Esophagus squamous epithelium (tissue), 5 donors: ENCODE measurements around the gene SCARB1. TPM values are rescaled to one million over a fixed set of nuclear protein-coding genes. Genes with fewer than 3 reads are reported as not detected.
"Not testable (repeated sequence)": the region's sequence is repeated elsewhere in the genome, so short reads cannot be mapped to it uniquely, and the experiment has no call there.

Experiments used
- DNase-seq: peaks from one replicate; lab custom pipeline; 2025; lab: John Stamatoyannopoulos, UW
- H3K27ac ChIP-seq, 4 donors: fragments of 200-600 bp; sonication (generic); one replicate each; pipeline ENCODE4 v1.5.1; 2016 to 2019; ENCODE audit warnings: mild to moderate bottlenecking in 1 of 4
- H3K27me3 ChIP-seq, 4 donors: fragments of 200-600 bp; sonication (generic); 1 replicate in 3 of 4; 2 replicates in 1 of 4; pipeline versions ENCODE4 v1.5.1 to v1.6.0; 2017 to 2021; ENCODE audit warnings: antibody characterized with exemption in 1 of 4
- H3K36me3 ChIP-seq, 3 donors: fragments of 200-600 bp; sonication (generic); one replicate each; pipeline ENCODE4 v1.5.1; 2016 to 2019
- H3K4me1 ChIP-seq, 3 donors: fragments of 200-600 bp; sonication (generic); one replicate each; pipeline ENCODE4 v1.5.1; 2017 to 2019
- H3K4me3 ChIP-seq, 4 donors: fragments of 200-600 bp; sonication (generic); 1 replicate in 3 of 4; 2 replicates in 1 of 4; pipeline ENCODE4 v1.5.1; 2016 to 2019; ENCODE audit warnings: mild to moderate bottlenecking in 2 of 4, moderate library complexity in 1 of 4
- H3K9me3 ChIP-seq, 3 donors: fragments of 200-600 bp; sonication (generic); one replicate each; pipeline ENCODE4 v1.5.1; 2016 to 2019
- POLR2A ChIP-seq, 4 donors: fragments of 450-650 bp; IDR thresholded peaks; one replicate each; pipeline ENCODE4 v1.6.1; 2017; ENCODE audit warnings: antibody characterized with exemption in 4 of 4, mild to moderate bottlenecking in 4 of 4, moderate library complexity in 3 of 4
- WGBS, 2 donors: methylation state at CpG; one replicate each; pipeline ENCODE4 v1.1.5; 2018; 5-methylcytosine and 5-hydroxymethylcytosine counted together
- intact Hi-C: fragments of 100-400 bp; cut with DNase I; formaldehyde crosslinking; loops from one replicate; pipeline ENCODE4 v1.15.0; 2022
- total RNA-seq, 4 donors: library from RNA; depleted of rRNA; stranded (reverse); fragments of >200 nt; gene quantifications; one replicate each; pipeline ENCODE4 v1.1.0, GENCODE V29; 2016
- TF ChIP-seq, protein P1 (sequence below), 6 experiments: fragments of 450-650 bp in 4 of 6; fragments of 200-600 bp in 2 of 6; sonication (generic) in 2 of 6; IDR thresholded peaks; one replicate each; pipeline ENCODE4 v1.5.1; 2016 to 2019; ENCODE audit warnings: antibody characterized with exemption in 6 of 6, mild to moderate bottlenecking in 4 of 6, moderate library complexity in 4 of 6
- donor health status: DM: yes; HTN: yes; CAD: no.

SCARB1 gene
- total RNA-seq, 4 donors from 2014 or later = 7.1 to 9.5 (median 8.8) TPM

GRCh38 chr12:124893792-124894516 lies 30.3 kb upstream of the SCARB1 start:
- TF ChIP-seq, protein P1, sequence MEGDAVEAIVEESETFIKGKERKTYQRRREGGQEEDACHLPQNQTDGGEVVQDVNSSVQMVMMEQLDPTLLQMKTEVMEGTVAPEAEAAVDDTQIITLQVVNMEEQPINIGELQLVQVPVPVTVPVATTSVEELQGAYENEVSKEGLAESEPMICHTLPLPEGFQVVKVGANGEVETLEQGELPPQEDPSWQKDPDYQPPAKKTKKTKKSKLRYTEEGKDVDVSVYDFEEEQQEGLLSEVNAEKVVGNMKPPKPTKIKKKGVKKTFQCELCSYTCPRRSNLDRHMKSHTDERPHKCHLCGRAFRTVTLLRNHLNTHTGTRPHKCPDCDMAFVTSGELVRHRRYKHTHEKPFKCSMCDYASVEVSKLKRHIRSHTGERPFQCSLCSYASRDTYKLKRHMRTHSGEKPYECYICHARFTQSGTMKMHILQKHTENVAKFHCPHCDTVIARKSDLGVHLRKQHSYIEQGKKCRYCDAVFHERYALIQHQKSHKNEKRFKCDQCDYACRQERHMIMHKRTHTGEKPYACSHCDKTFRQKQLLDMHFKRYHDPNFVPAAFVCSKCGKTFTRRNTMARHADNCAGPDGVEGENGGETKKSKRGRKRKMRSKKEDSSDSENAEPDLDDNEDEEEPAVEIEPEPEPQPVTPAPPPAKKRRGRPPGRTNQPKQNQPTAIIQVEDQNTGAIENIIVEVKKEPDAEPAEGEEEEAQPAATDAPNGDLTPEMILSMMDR (IDR thresholded peaks at IDR 0.05) = no peak
- no peak for TF ChIP-seq POLR2A (IDR thresholded peaks at IDR 0.05)
- Histone ChIP-seq H3K4me1 (peaks cover 0 to 9% (median 7%) of the 10 kb centered on the region in 3 donors), H3K27ac (no peak overlapping the region), H3K9me3 (no peaks in the 10 kb centered on the region), H3K4me3 (no peak overlapping the region), H3K27me3 (no peaks in the 10 kb centered on the region), H3K36me3 (no peaks in the 10 kb centered on the region)
- WGBS, 2 donors = 74 to 92% methylated on average over 8 to 9 of the region's 9 CpGs
- intact Hi-C loops = loop anchor here (10.0 kb wide), 1 partner anchor 119 kb away; no protein-coding TSS in a partner anchor
- no peak for DNase-seq

DNA sequence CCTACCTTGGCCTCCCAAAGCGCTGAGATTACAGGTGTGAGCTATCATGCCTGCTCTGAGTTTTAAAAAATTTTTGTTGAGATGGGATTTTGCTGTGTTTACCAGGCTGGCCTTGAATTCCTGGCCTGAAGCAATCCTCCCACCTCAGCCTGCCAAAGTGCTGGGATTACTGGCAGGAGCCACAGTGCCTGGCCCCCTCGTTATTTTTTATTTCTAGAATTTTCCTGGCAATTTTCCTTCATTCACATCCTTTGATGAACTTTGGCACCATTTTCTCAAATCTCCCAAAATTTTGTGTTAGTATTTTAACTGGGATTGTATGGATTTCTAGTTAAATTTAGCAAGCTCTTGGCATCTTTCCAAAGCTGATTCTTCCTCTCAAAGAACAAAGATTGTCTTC lies 24.6 kb upstream of the SCARB1 start:
- Histone ChIP-seq H3K4me3 (no peak overlapping the region), H3K27ac (no peak overlapping the region), H3K36me3 (no peaks in the 10 kb centered on the region), H3K27me3 (no peaks in the 10 kb centered on the region), H3K4me1 (peaks cover 0 to 10% (median 0%) of the 10 kb centered on the region in 3 donors), H3K9me3 (no peaks in the 10 kb centered on the region)
- WGBS, 2 donors = 28 to 55% methylated on average over 2 of the region's 2 CpGs
- no peak for TF ChIP-seq POLR2A (IDR thresholded peaks at IDR 0.05)
- TF ChIP-seq, protein P1 (IDR thresholded peaks at IDR 0.05) = no peak
- DNase-seq = no peak
- intact Hi-C loops = no loop called here

GRCh38 chr12:124887766-124888165 lies 24.1 kb upstream of the SCARB1 start:
- H3K36me3 ChIP-seq, H3K27me3 ChIP-seq, H3K9me3 ChIP-seq, H3K4me3 ChIP-seq, intact Hi-C loops, H3K27ac ChIP-seq, DNase-seq: not testable (repeated sequence)
- H3K4me1 ChIP-seq = peaks cover 0 to 10% (median 0%) of the 10 kb centered on the region in 3 donors
- 91 to 96% methylated on average over 9 of the region's 9 CpGs for WGBS, 2 donors

- H3K27ac ChIP-seq = no peak overlapping the region
- no peaks in the 10 kb centered on the region for H3K27me3 ChIP-seq
- intact Hi-C loops = no loop called here
- 53 to 65% methylated on average over 9 to 11 of the region's 15 CpGs for WGBS, 2 donors
- H3K4me1 ChIP-seq = peaks cover 0 to 10% (median 0%) of the 10 kb centered on the region in 3 donors
- TF ChIP-seq POLR2A (IDR thresholded peaks at IDR 0.05) = no peak
- TF ChIP-seq, protein P1 (IDR thresholded peaks at IDR 0.05) = no peak
- H3K9me3 ChIP-seq = no peaks in the 10 kb centered on the region
- H3K36me3 ChIP-seq = no peaks in the 10 kb centered on the region
- no peak overlapping the region for H3K4me3 ChIP-seq
- DNase-seq = no peak
Measured at GRCh38 chr12:124884587-124885438, 21.1 kb upstream of the SCARB1 start.

- Histone ChIP-seq H3K36me3 (no peaks in the 10 kb centered on the region), H3K27ac (no peak overlapping the region), H3K4me3 (no peak overlapping the region), H3K9me3 (no peaks in the 10 kb centered on the region), H3K27me3 (no peaks in the 10 kb centered on the region), H3K4me1 (peaks cover 0 to 6% (median 0%) of the 10 kb centered on the region in 3 donors)
- intact Hi-C loops = no loop called here
- WGBS, 2 donors = 86% methylated on average over 9 of the region's 10 CpGs
- TF ChIP-seq POLR2A (IDR thresholded peaks at IDR 0.05) = no peak
- TF ChIP-seq, protein P1 (IDR thresholded peaks at IDR 0.05) = no peak
- no peak for DNase-seq
Measured at GRCh38 chr12:124883263-124884130, 19.8 kb upstream of the SCARB1 start.
